ENCODE results near the gene PSMA3.
"Not testable (repeated sequence)": the region's sequence is repeated elsewhere in the genome, so short reads cannot be mapped to it uniquely, and the experiment has no call there.

PSMA3 gene

GRCh38 chr14:58244556-58245387 is at the start of gene PSMA3:
Gene PSMA3 (plus strand): TSS chr14:58244843. CDS start chr14:58244921, 78 bp downstream.
- DNase-seq = peak; percentile 92

- no peak for DNase-seq
Measured at GRCh38 chr14:58196198-58196597, 48.4 kb upstream of the PSMA3 start.

- DNase-seq = no peak
Measured at GRCh38 chr14:58198086-58198485, 46.6 kb upstream of the PSMA3 start.

DNA sequence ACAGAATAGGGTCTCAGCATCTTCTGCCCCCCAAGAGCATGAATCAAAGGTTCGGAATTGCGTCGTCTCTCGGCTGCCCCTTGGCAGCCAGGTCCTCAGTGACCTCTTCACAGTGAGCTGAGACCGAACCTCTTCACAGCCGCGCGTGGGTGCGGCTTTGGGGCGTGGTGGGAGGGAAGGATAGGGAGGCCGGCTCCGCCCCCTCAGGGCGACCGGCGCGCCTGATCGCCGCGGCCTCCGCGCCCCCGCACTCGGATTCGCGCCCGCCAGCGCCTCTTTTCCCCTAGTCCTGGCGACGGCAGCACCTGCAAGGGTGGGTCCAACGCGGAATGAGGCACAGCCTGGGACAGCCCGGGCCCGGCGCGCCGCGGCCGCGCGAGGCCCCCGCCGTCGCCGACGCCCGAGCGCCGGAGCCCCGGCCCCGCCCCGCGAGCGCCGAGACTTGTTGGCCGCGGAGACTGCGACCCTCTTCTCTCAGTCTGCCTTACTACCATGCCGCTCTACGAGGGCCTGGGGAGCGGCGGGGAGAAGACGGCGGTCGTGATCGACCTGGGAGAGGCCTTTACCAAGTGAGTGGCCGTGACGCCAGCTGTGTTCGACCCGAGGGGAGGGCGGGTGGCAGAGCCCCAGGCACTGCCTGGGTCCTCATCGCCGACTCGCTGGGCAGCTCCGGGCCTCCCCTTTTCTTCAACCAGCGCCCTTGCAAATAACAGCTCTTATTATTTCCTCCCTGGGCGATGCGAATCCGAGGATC is 44.7 kb upstream of the PSMA3 start, which contains the start of gene ACTR10:
TSS of gene ACTR10 (plus strand) at position 424 of the 754 bp plus-strand sequence. CDS start at position 493, 69 bp downstream.
- peak; percentile 46 for DNase-seq

- DNase-seq = no peak
Measured at GRCh38 chr14:58200480-58200841, 44.2 kb upstream of the PSMA3 start.

DNA sequence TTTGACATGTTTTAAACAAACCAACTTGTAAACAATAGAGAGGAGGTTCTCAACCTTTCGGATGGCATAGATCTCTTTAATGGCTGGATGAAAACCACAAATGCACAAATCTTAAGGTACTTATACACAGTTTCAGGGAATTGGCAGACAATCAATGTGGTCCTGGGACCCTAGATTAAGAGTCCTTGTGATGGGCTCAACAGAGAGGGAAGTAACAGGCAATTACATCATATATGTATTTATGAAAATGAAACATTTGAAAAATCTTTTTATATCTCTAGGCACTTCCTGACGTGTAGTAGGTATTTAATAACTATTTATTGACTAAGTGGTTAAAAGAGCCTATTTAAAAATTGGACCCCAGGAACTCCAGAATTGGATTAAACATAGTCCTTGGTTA is 43.8 kb upstream of the PSMA3 start:
- DNase-seq = no peak

DNA sequence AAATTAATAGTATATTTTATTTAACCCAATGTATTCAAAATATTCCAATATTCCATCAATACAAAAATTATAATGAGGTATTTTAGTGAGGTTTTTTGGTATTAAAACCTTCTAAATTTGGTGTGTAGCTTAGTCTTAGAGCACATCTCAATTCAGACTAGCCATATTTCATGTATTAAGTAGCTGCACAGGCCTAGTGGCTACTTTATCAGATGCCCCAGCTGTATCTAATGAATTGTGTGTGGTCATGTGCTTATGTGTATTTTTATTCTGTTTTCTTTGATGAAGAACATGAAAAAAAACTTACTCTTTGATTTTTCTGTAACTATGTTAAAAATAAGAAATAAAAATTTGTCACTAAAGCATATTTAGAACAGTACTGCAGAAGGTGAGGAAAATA is 31.5 kb upstream of the PSMA3 start:
- DNase-seq = no peak

GRCh38 chr14:58215191-58215914 is 29.3 kb upstream of the PSMA3 start:
- DNase-seq = no peak

- DNase-seq = no peak
Measured at GRCh38 chr14:58216544-58216943, 28.1 kb upstream of the PSMA3 start.

GRCh38 chr14:58227096-58227819 is 17.4 kb upstream of the PSMA3 start:
- no peak for DNase-seq

GRCh38 chr14:58238252-58239243 is 6.1 kb upstream of the PSMA3 start:
- DNase-seq = no peak

GRCh38 chr14:58239244-58240195 is 5.1 kb upstream of the PSMA3 start:
- DNase-seq = peak; percentile 38

- no peak for DNase-seq
Measured at GRCh38 chr14:58243790-58244555, 670 bp upstream of the PSMA3 start.

DNA sequence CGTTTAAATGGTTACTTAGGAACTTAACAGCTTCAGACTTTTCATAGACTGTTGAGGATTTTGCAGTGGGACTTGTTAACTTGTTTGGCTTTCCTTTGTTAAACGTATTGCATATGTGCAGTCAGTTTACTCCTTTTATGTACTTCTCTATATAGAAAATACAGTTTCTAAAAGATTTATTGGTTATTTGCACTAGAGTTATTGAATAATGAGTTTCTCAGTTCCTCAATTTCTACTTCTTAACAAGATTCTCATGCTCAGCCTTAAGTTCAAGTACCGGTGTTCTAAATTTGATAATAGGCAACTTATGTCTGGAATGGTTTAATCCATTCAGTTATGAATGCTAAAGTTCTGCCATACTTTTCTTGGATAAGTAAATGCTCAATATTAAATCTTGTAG is 919 bp downstream of the PSMA3 start:
- no peak for DNase-seq

GRCh38 chr14:58249611-58250010 is 5.0 kb downstream of the PSMA3 start:
- no peak for DNase-seq

GRCh38 chr14:58258156-58258555 is 13.5 kb downstream of the PSMA3 start:
- no peak for DNase-seq

- not testable (repeated sequence) for DNase-seq
Measured at GRCh38 chr14:58262005-58262404, 17.4 kb downstream of the PSMA3 start.

- DNase-seq = no peak
Measured at GRCh38 chr14:58265401-58265800, 20.8 kb downstream of the PSMA3 start.

GRCh38 chr14:58270628-58271027 is 26.0 kb downstream of the PSMA3 start:
- no peak for DNase-seq

Data from NCI-H1436 treated with DMSO at 0.1 percent for 48 hours (cell line).